OCI-M2 (cell line): ENCODE data around the gene FANCG.

ENCODE experiments used
- DNase-seq: peaks from one replicate; lab custom pipeline; 2025; ENCODE audit not compliant: unreplicated experiment; lab: John Stamatoyannopoulos, UW

Gene FANCG

DNA sequence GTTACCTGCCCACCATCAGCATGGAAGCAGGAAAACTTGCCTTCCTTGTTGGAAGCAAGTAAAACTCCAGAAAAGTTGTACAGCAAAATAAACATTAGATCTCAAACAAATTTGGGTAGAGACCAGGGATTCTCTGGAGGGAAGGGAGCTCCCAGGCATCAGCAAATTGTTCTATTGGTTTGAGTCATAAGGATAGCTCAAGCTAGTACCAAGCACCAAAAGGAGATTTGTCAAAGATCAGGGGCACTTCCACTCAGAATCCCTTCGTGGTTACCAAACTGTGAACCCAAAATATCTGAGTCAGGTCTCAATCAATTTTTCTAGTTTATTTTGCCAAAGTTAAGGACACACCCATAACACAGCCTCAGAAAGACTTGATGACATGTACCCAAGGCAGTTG is 52.4 kb downstream of the FANCG start:
- no peak for DNase-seq

DNA sequence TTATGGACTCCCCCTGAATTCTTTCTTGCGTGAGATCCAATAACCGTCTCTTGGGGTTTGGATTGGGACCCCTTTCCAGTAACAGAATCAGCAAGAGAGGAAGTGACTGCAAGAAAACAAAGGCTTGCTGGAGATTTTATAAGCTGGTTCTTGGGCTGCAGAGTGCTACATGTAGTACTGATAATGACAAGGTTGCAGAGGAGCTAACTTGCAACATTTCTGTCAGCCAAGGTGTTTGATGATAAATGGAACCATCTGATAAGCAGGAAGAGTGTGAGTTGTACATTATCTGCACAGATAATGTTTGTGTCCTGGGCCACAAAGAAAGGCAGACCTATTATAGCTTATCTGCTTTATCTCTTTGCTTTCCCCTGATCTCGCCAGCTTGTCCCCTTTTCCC is 53.1 kb downstream of the FANCG start:
- no peak for DNase-seq
